GM23248 (cell line): Measurements from ENCODE around the gene PKD1L1. TPM values are rescaled to one million over a fixed set of nuclear protein-coding genes. Genes with fewer than 3 reads are reported as not detected.

Source experiments
- DNase-seq: peaks from one replicate; pipeline ENCODE4 v3.0.0-alpha.2; 2015
- H2AFZ ChIP-seq: fragments of 200-600 bp; sonication (generic); 2 replicates; pipeline ENCODE4 v1.6.1; 2016; ENCODE audit warnings: antibody characterized with exemption
- H3F3A ChIP-seq: fragments of 200-600 bp; sonication (generic); 2 replicates; pipeline ENCODE4 v1.6.1; 2016; ENCODE audit warnings: mild to moderate bottlenecking, antibody characterized with exemption, mixed run types; ENCODE audit not compliant: insufficient read depth
- H3K27ac ChIP-seq: fragments of 200-600 bp; sonication (generic); 2 replicates; pipeline ENCODE4 v1.5.1; 2016; ENCODE audit warnings: mild to moderate bottlenecking
- H3K27me3 ChIP-seq: fragments of 200-600 bp; sonication (generic); replicated peaks from 2 replicates; pipeline ENCODE4 v1.6.1; 2016; ENCODE audit warnings: mild to moderate bottlenecking; ENCODE audit not compliant: insufficient read depth
- H3K36me3 ChIP-seq: fragments of 200-600 bp; sonication (generic); 2 replicates; pipeline ENCODE4 v1.6.1; 2016; ENCODE audit warnings: low read depth, mild to moderate bottlenecking
- H3K4me1 ChIP-seq: fragments of 200-600 bp; sonication (generic); 2 replicates; pipeline ENCODE4 v1.6.1; 2016; ENCODE audit warnings: mild to moderate bottlenecking; ENCODE audit not compliant: insufficient read depth
- H3K4me2 ChIP-seq: fragments of 200-600 bp; sonication (generic); one replicate; pipeline ENCODE4 v1.6.1; 2016; ENCODE audit warnings: mild to moderate bottlenecking; ENCODE audit not compliant: unreplicated experiment
- H3K4me3 ChIP-seq: fragments of 200-600 bp; sonication (generic); 2 replicates; pipeline ENCODE4 v1.5.1; 2016; ENCODE audit warnings: mild to moderate bottlenecking
- H3K79me2 ChIP-seq: fragments of 200-600 bp; sonication (generic); 2 replicates; pipeline ENCODE4 v1.6.1; 2016; ENCODE audit warnings: mild to moderate bottlenecking; ENCODE audit not compliant: insufficient read depth
- H3K9ac ChIP-seq: fragments of 200-600 bp; sonication (generic); 2 replicates; pipeline ENCODE4 v1.6.1; 2016; ENCODE audit warnings: mild to moderate bottlenecking
- H3K9me2 ChIP-seq: fragments of 200-600 bp; sonication (generic); 2 replicates; pipeline ENCODE4 v1.6.1; 2016; ENCODE audit warnings: mixed run types, mild to moderate bottlenecking, moderate library complexity; ENCODE audit not compliant: insufficient read depth
- H3K9me3 ChIP-seq: fragments of 200-600 bp; sonication (generic); one replicate; pipeline ENCODE4 v1.6.1; 2017; ENCODE audit warnings: low read depth
- H4K20me1 ChIP-seq: fragments of 200-600 bp; sonication (generic); 2 replicates; pipeline ENCODE4 v1.6.0; 2016; ENCODE audit not compliant: insufficient read depth
- EZH2 ChIP-seq: fragments of 200-600 bp; sonication (generic); IDR thresholded peaks from 2 replicates; pipeline ENCODE4 v1.6.1; 2018; ENCODE audit warnings: antibody characterized with exemption, mild to moderate bottlenecking; ENCODE audit not compliant: insufficient read depth, poor library complexity, severe bottlenecking
- EZH2phosphoT487 ChIP-seq: fragments of 200-600 bp; sonication (generic); IDR thresholded peaks from 2 replicates; pipeline ENCODE4 v1.6.1; 2018; ENCODE audit warnings: antibody characterized with exemption, moderate library complexity, mild to moderate bottlenecking, low read depth; ENCODE audit not compliant: insufficient read depth
- WGBS, 2 experiments: methylation state at CpG; one replicate each; pipeline ENCODE4 v1.1.6; 2015 to 2017; ENCODE audit warnings: low lambda C conversion rate in 2 of 2, low coverage in 1 of 2; ENCODE audit errors: missing lambda C conversion rate in 2 of 2; 5-methylcytosine and 5-hydroxymethylcytosine counted together
- in situ Hi-C: fragments of 300-500 bp; cut with MboI; formaldehyde crosslinking; loops from 2 replicates; pipeline ENCODE4 v1.15.0; 2020
- polyA plus RNA-seq: library from polyadenylated mRNA; unstranded; fragments of >200 nt; fragmentation: Nextera tagmentation; extraction: Ambion mirVana; gene quantifications from 2 replicates; pipeline ENCODE4 v1.2.1, GENCODE V29; 2016
- total RNA-seq: library from RNA; depleted of rRNA; stranded (reverse); fragments of >200 nt; shearing (Covaris generic); gene quantifications from 2 replicates; pipeline ENCODE4 v1.2.3, GENCODE V29; 2014

PKD1L1 gene
- total and polyA plus RNA-seq, 2 experiments from 2014 or later = 0.06 to 0.11 TPM

GRCh38 chr7:47878662-47879061 is 69.6 kb downstream of the PKD1L1 start:
- no peak for DNase-seq
- 70 to 79% methylated on average over 4 of the region's 4 CpGs for WGBS, 2 experiments
- Histone ChIP-seq H4K20me1 (no peaks in the 10 kb centered on the region), H3K27ac (no peak overlapping the region), H3K9me2 (no peaks in the 10 kb centered on the region), H2AFZ (no peak overlapping the region), H3K9ac (no peak overlapping the region), H3K79me2 (no peaks in the 10 kb centered on the region), H3K36me3 (no peaks in the 10 kb centered on the region), H3K27me3 (0 out of 2 replicates have a peak, but pooled peaks cover 10% of the 10 kb centered on the region), H3K4me2 (no peak overlapping the region), H3F3A (no peaks in the 10 kb centered on the region), H3K4me1 (no peaks in the 10 kb centered on the region), H3K9me3 (no peaks in the 10 kb centered on the region), H3K4me3 (no peak overlapping the region)
- in situ Hi-C loops = no loop called here
- TF ChIP-seq EZH2phosphoT487 (no peak), EZH2 (no peak)

- Histone ChIP-seq H3K27me3 (no peaks in the 10 kb centered on the region), H3K4me1 (no peaks in the 10 kb centered on the region), H4K20me1 (no peaks in the 10 kb centered on the region), H2AFZ (no peak overlapping the region), H3K9me2 (no peaks in the 10 kb centered on the region), H3K27ac (no peak overlapping the region), H3K79me2 (no peaks in the 10 kb centered on the region), H3K9me3 (no peaks in the 10 kb centered on the region), H3K9ac (no peak overlapping the region), H3F3A (no peaks in the 10 kb centered on the region), H3K36me3 (no peaks in the 10 kb centered on the region), H3K4me3 (no peak overlapping the region), H3K4me2 (no peak overlapping the region)
- DNase-seq = no peak
- TF ChIP-seq EZH2 = no peak
- TF ChIP-seq EZH2phosphoT487 = no peak
- 84 to 94% methylated on average over 9 to 10 of the region's 10 CpGs for WGBS, 2 experiments
- in situ Hi-C loops = no loop called here
Observed at GRCh38 chr7:47877336-47877735, 70.9 kb downstream of the PKD1L1 start.

GRCh38 chr7:47875998-47876744 is 72.1 kb downstream of the PKD1L1 start:
- no peak overlapping the region for H3K4me2 ChIP-seq
- no peaks in the 10 kb centered on the region for H3K9me3 ChIP-seq
- no peaks in the 10 kb centered on the region for H3K9me2 ChIP-seq
- no peaks in the 10 kb centered on the region for H4K20me1 ChIP-seq
- no peaks in the 10 kb centered on the region for H3F3A ChIP-seq
- no peak for DNase-seq
- H3K9ac ChIP-seq = no peak overlapping the region
- H3K27me3 ChIP-seq = no peaks in the 10 kb centered on the region
- no peaks in the 10 kb centered on the region for H3K36me3 ChIP-seq
- in situ Hi-C loops = no loop called here
- H2AFZ ChIP-seq = no peak overlapping the region
- no peak overlapping the region for H3K27ac ChIP-seq
- H3K79me2 ChIP-seq = no peaks in the 10 kb centered on the region
- WGBS, 2 experiments = 54 to 62% methylated on average over 2 of the region's 2 CpGs
- TF ChIP-seq EZH2phosphoT487 = no peak
- TF ChIP-seq EZH2 = no peak
- no peak overlapping the region for H3K4me3 ChIP-seq
- no peaks in the 10 kb centered on the region for H3K4me1 ChIP-seq

- Histone ChIP-seq H3K4me2 (no peak overlapping the region), H3K36me3 (no peaks in the 10 kb centered on the region), H3K27me3 (no peaks in the 10 kb centered on the region), H3K4me1 (no peaks in the 10 kb centered on the region), H3K79me2 (no peaks in the 10 kb centered on the region), H3F3A (no peaks in the 10 kb centered on the region), H2AFZ (no peak overlapping the region), H3K27ac (no peak overlapping the region), H3K9me3 (no peaks in the 10 kb centered on the region), H3K9me2 (no peaks in the 10 kb centered on the region), H4K20me1 (no peaks in the 10 kb centered on the region), H3K9ac (no peak overlapping the region), H3K4me3 (no peak overlapping the region)
- DNase-seq = no peak
- in situ Hi-C loops = no loop called here
- no peak for TF ChIP-seq EZH2
Observed at GRCh38 chr7:47875406-47875805, 72.9 kb downstream of the PKD1L1 start.

- TF ChIP-seq EZH2 (no peak), EZH2phosphoT487 (no peak)
- Histone ChIP-seq H3K4me1 (no peaks in the 10 kb centered on the region), H3K79me2 (no peaks in the 10 kb centered on the region), H3K9ac (no peak overlapping the region), H4K20me1 (no peaks in the 10 kb centered on the region), H3K36me3 (no peaks in the 10 kb centered on the region), H3F3A (no peaks in the 10 kb centered on the region), H3K27ac (no peak overlapping the region), H3K9me3 (no peaks in the 10 kb centered on the region), H3K9me2 (no peaks in the 10 kb centered on the region), H3K4me3 (no peak overlapping the region), H3K27me3 (no peaks in the 10 kb centered on the region), H2AFZ (no peak overlapping the region), H3K4me2 (no peak overlapping the region)
- peak; percentile 87 for DNase-seq
- in situ Hi-C loops = no loop called here
- WGBS, 2 experiments = 20 to 28% methylated on average over 5 of the region's 5 CpGs
Observed at GRCh38 chr7:47873762-47874161, 74.5 kb downstream of the PKD1L1 start.
